ENCODE measurements around the gene CEBPB. TPM values are rescaled to one million over a fixed set of nuclear protein-coding genes. Genes with fewer than 3 reads are reported as not detected.

The CEBPB gene
- total RNA-seq, 1 experiment from 2014 or later: 22.6 TPM

DNA sequence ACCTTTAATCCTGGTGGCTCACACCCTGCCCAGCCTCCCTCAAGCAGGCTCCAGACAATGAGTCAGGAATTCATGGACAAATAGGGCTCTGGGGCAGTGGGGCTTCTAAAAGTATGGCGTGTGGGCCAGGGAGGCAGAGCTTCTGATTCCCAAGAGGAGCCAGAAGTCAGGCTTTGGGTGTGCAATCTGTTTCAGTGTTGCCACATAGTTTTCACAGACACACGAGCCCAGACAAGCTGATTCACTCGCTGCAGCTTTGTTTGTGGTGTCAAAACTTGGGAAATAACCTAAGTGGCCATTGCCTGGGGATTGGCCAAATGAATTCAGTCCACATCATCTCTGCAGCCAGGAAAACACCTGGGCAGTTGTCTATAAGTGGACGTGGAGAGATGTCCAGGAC, 46.3 kb upstream of the CEBPB start:
- Histone ChIP-seq H3K79me1 (ENCODE audit: insufficient read depth, low read depth, low read length, poor library complexity, severe bottlenecking) (peaks cover 14% of the 10 kb centered on the region), H3K9me3 (ENCODE audit: control insufficient read depth, low read depth, low read length) (no peaks in the 10 kb centered on the region), H3K27ac (ENCODE audit: insufficient read length, low read depth, low read length) (no peak overlapping the region), H3K23ac (ENCODE audit: insufficient read length, low read depth, low read length) (no peak overlapping the region), H2BK5ac (ENCODE audit: insufficient read length, low read length) (no peak overlapping the region), H4K20me1 (ENCODE audit: control insufficient read depth, insufficient read depth, insufficient read length) (no peaks in the 10 kb centered on the region), H3K27me3 (ENCODE audit: insufficient read depth, low read length) (no peaks in the 10 kb centered on the region), H2AFZ (ENCODE audit: low read length) (no peak overlapping the region), H4K5ac (ENCODE audit: insufficient read length, low read depth, low read length) (no peak overlapping the region), H3K14ac (ENCODE audit: insufficient read depth, low read length) (no peak overlapping the region), H3K9ac (ENCODE audit: extremely low read depth, insufficient read length, low read length) (no peak overlapping the region), H2BK12ac (ENCODE audit: insufficient read length, low read depth, low read length) (no peak overlapping the region), H2BK15ac (ENCODE audit: low read depth, low read length) (no peak overlapping the region), H3K18ac (ENCODE audit: insufficient read length, low read depth, low read length) (no peak overlapping the region), H4K8ac (replicated peaks; ENCODE audit: insufficient read length, low read depth, low read length) (no peak overlapping the region), H3K4me1 (ENCODE audit: insufficient read depth, low read length) (peaks cover 17% of the 10 kb centered on the region; the same call in 1 of the 2 replicates), H3T11ph (ENCODE audit: low read length) (no peak overlapping the region), H4K91ac (ENCODE audit: insufficient read length, low read depth, low read length) (no peak overlapping the region), H3K4me2 (ENCODE audit: insufficient read depth, insufficient read length, low read length) (no peak overlapping the region), H2BK20ac (ENCODE audit: low read depth, low read length, poor library complexity, severe bottlenecking) (no peak overlapping the region), H3K23me2 (ENCODE audit: insufficient read length, low read depth, low read length, poor library complexity, severe bottlenecking) (no peaks in the 10 kb centered on the region), H2BK120ac (ENCODE audit: low read depth, low read length, poor library complexity, severe bottlenecking) (no peak overlapping the region), H3K79me2 (ENCODE audit: insufficient read depth, low read length) (peaks cover 9% of the 10 kb centered on the region; the same call in 1 of the 2 replicates), H3K4ac (ENCODE audit: low read depth, low read length) (no peak overlapping the region), H2AK5ac (ENCODE audit: insufficient read length, low read length) (no peak overlapping the region), H3K56ac (ENCODE audit: insufficient read length, low read depth, low read length) (no peak overlapping the region)
- H3K4me1 Mint-ChIP-seq: peaks cover 39 to 44% of the 10 kb centered on the region in 2 experiments
- DNase-seq: no peak
- no CpG with 5 or more reads among the region's 4 CpGs for WGBS (ENCODE audit: extremely low coverage, insufficient read length, low lambda C conversion rate)
- no peaks in the 10 kb centered on the region for H3K27me3 Mint-ChIP-seq (ENCODE audit: low read depth)
- H3K9me3 Mint-ChIP-seq: no peaks in the 10 kb centered on the region
- peaks cover 25 to 51% (median 51%) of the 10 kb centered on the region in 3 experiments for H3K36me3 Mint-ChIP-seq (ENCODE audit: insufficient read depth in 1 of 3, low read depth in 3 of 3)
- TF ChIP-seq, protein P1, sequence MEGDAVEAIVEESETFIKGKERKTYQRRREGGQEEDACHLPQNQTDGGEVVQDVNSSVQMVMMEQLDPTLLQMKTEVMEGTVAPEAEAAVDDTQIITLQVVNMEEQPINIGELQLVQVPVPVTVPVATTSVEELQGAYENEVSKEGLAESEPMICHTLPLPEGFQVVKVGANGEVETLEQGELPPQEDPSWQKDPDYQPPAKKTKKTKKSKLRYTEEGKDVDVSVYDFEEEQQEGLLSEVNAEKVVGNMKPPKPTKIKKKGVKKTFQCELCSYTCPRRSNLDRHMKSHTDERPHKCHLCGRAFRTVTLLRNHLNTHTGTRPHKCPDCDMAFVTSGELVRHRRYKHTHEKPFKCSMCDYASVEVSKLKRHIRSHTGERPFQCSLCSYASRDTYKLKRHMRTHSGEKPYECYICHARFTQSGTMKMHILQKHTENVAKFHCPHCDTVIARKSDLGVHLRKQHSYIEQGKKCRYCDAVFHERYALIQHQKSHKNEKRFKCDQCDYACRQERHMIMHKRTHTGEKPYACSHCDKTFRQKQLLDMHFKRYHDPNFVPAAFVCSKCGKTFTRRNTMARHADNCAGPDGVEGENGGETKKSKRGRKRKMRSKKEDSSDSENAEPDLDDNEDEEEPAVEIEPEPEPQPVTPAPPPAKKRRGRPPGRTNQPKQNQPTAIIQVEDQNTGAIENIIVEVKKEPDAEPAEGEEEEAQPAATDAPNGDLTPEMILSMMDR (conservative IDR thresholded peaks at IDR 0.05): no peak
- no peak overlapping the region for H3K4me3 Mint-ChIP-seq
- H3K27ac Mint-ChIP-seq: peak overlapping the region in 1 of 3 experiments; percentile 53; a peak in 1 of 7 replicates
